HG03354 (cell line): ENCODE results near the gene ZNF14.
"Not testable (repeated sequence)": the region's sequence is repeated elsewhere in the genome, so short reads cannot be mapped to it uniquely, and the experiment has no call there.

ENCODE experiments used
- ATAC-seq: cut with Tn5 transposase; IDR thresholded peaks from one replicate; pipeline ENCODE4 v1.9.1; 2021; ENCODE audit warnings: mild to moderate bottlenecking; ENCODE audit not compliant: unreplicated experiment, poor library complexity, severe bottlenecking

Gene ZNF14

GRCh38 chr19:19732579-19733501 is at the start of gene ZNF14:
Gene ZNF14, minus strand, starts transcription at chr19:19733112. Its CDS starts 154 bp downstream, at chr19:19732958.
- peak; percentile 99 for ATAC-seq

DNA sequence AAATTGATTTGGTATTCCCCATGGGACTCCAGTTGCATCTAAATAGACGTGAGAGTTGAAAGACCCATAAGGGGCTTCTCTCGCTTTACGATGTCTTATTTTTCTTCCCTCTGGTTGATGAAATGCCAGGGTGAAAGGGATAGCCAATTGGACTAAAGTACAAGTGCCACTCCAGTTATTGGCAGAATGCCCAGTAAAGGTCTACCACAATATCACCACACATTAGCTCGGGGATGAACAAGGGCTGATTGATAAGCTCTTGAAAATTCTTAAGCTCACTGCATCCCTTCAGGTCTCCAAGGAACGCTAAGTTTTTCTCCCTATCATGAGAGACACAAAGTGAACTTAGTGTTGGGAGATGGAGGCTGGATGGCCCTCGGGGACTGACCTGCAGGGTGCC is 48.9 kb upstream of the ZNF14 start:
- not testable (repeated sequence) for ATAC-seq

DNA sequence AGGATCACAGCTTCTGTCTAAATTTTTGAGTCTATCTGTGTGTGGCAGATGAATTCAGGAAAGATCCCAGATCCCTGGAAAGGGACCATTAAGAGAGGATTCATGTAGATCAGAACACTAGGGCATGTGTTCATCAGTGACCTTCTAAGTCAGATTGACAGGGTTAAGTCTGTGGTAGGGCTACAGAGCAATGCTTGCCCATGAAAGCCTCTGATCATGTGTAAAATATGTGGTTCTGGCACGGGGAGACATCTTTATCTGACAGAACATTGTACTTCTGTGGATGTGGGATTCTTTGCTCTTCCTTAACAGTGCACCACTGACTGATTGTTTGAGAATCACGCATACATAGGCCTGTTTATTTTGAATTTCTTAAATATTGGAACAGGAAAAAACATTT is 45.8 kb upstream of the ZNF14 start:
- ATAC-seq, result no peak

- no peak for ATAC-seq
Observed at GRCh38 chr19:19777692-19778091, 44.8 kb upstream of the ZNF14 start.

DNA sequence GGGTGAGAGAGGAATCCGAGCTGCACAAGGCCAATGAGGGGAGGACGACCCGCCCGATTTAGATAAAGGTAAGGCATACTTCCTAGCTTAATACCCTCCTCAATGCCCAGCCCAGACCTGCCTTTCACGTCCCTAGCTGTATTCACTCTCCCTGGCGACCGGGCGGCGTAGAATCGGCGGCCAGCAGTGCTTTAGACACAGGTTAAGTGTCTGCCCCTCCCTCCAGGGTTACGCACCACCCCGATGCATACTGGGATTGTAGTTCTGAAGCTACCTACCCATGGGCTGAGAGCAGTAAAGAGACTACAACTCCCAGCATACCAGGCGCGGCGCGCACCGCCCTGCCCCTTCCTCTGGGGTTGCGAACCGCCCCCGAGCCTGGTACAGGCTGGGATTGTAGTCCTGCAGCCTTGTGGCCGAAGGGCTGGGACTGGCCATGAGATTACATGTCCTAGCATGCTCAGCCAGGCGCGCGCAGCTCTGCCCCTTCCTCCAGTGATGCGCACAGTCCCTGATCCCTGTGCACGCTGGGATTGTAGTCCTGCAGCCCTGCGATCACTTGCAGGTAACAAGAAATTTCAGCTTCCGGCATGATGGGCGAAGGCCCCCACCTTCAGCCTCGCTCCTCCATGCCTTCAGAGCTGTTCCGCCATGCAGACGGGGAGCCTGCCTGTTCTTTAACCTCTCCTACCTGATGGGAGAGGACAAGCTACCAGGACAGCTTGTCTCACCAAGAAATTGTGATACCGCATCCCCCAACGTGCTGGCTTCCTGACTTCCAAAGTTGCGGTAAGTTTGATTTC is 43.5 kb upstream of the ZNF14 start:
- peak; percentile 97 for ATAC-seq

- peak; percentile 27 for ATAC-seq
Observed at GRCh38 chr19:19775891-19776205, 42.9 kb upstream of the ZNF14 start.

GRCh38 chr19:19774354-19775033 is 41.6 kb upstream of the ZNF14 start:
- ATAC-seq, result no peak

- ATAC-seq, result not testable (repeated sequence)
Observed at GRCh38 chr19:19771963-19772362, 39.1 kb upstream of the ZNF14 start.

DNA sequence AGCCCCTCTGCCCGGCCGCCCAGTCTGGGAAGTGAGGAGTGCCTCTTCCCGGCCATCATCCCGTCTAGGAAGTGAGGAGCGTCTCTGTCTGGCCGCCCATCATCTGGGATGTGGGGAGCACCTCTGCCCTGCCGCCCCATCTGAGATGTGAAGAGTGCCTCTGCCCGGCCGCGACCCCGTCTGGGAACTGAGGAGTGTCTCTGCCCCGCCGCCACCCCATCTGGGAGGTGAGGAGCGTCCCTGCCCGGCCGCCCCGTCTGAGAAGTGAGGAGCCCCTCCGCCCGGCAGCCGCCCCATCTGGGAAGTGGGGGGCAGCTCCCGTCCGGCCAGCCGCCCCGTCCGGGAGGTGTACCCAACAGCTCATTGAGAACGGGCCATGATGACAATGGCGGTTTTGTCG is 37.1 kb upstream of the ZNF14 start:
- not testable (repeated sequence) for ATAC-seq

- no peak for ATAC-seq
Observed at GRCh38 chr19:19758164-19758563, 25.3 kb upstream of the ZNF14 start.

- ATAC-seq, result no peak
Observed at GRCh38 chr19:19752760-19753403, 20.0 kb upstream of the ZNF14 start.

- ATAC-seq, result no peak
Observed at GRCh38 chr19:19751846-19752245, 18.9 kb upstream of the ZNF14 start.

DNA sequence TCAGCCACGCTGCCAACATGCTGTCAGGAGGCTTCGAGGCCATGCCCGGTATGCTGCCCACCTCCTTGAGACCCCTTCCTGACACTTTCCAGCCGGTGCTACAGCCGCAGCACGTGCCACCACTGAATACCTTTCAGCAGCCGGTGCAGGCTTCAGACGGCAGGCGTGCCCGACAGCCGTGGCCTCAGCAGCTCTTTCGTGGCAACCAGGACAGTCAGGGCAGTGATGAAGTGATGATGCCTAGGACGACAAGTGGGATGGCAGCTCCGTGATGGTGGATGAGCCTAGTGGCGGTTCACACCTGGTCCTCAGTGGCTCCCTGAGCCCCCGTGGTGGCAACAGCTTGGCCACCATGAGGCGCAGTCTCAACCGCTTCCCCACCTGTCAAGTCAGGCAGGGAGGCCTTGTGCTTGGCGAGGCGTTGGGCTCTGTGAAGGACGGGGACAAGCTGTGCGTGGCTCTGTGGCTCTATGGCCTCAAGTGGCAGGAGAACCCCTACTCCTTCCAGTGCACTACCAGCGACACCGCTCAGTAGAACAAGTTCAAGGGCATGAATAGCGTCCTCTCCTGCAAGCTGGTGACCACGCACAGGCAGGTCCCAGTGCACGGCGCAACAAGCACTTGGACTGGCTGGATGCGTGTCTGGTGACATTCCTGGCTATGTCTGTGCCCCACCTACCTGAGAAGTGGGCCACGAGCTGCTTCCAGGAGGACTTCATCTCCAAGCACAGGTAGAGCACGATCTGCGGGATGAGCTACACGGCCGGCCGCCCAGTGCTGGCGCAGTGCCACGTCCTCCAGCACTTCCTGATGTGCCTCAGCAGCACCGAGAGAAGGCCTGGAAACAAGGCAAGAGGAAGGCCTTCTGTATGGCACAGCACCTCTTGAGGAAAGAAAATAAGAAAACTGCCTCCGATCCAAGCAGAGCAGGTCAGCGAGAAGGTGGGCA is 18.2 kb upstream of the ZNF14 start:
- ATAC-seq, result no peak

GRCh38 chr19:19749908-19750841 is 17.3 kb upstream of the ZNF14 start:
- no peak for ATAC-seq

- no peak for ATAC-seq
Observed at GRCh38 chr19:19749117-19749907, 16.4 kb upstream of the ZNF14 start.

- no peak for ATAC-seq
Observed at GRCh38 chr19:19748249-19748938, 15.5 kb upstream of the ZNF14 start.
